HEK293 (cell line): ENCODE measurements around the gene CTNNA2.

Experiments used
- OVOL3 ChIP-seq: fragments of 450-650 bp; formaldehyde crosslinking; IDR thresholded peaks from 2 replicates; pipeline ENCODE4 v1.5.1; 2016; ENCODE audit warnings: missing biosample characterization, missing genetic modification characterization
- TCF7L2 ChIP-seq: IDR thresholded peaks from 2 replicates; pipeline ENCODE4 v1.6.1; 2011; ENCODE audit warnings: low read depth, mild to moderate bottlenecking, inconsistent platforms, low read length, moderate library complexity, borderline replicate concordance
- ZNF121 ChIP-seq: fragments of 450-650 bp; formaldehyde crosslinking; IDR thresholded peaks from 2 replicates; pipeline ENCODE4 v1.5.1; 2016; ENCODE audit warnings: missing biosample characterization, missing genetic modification characterization
- TF ChIP-seq, protein P1 (sequence below): fragments of 450-650 bp; formaldehyde crosslinking; IDR thresholded peaks from 2 replicates; pipeline ENCODE4 v1.5.1; 2016; ENCODE audit warnings: missing biosample characterization, missing genetic modification characterization
- TF ChIP-seq, protein P2 (sequence below): fragments of 450-650 bp; formaldehyde crosslinking; IDR thresholded peaks from 2 replicates; pipeline ENCODE4 v1.5.1; 2016; ENCODE audit warnings: missing biosample characterization, missing genetic modification characterization
- TF ChIP-seq, protein P3 (sequence below): fragments of 450-650 bp; formaldehyde crosslinking; optimal IDR thresholded peaks from 2 replicates; pipeline ENCODE3; 2016; ENCODE audit warnings: missing biosample characterization, mild to moderate bottlenecking, missing genetic modification characterization

DNA sequence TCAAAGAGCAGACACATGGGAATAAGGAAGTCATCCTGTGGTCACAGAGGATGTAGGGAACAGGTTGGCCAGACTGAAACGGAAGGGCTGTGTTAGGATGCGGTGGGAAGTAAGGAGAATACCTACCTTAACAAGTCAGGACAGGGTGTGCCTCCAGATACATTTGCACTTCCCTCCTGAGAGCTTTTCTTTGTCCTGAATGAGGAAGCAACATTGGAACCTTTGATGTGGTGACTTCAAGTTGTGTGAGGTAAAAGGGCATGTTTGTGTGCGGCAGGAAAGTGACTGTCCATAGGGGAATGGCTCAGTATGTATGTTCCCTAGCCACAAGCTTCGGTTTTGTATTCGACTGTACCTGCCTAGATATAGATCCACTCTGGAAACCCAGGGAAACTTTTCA lies 816.6 kb downstream of the CTNNA2 start:
- TF ChIP-seq TCF7L2 (no peak), OVOL3 (tag by site-specific recombination) (no peak), ZNF121 (tag by site-specific recombination) (no peak)
- TF ChIP-seq, protein P1, sequence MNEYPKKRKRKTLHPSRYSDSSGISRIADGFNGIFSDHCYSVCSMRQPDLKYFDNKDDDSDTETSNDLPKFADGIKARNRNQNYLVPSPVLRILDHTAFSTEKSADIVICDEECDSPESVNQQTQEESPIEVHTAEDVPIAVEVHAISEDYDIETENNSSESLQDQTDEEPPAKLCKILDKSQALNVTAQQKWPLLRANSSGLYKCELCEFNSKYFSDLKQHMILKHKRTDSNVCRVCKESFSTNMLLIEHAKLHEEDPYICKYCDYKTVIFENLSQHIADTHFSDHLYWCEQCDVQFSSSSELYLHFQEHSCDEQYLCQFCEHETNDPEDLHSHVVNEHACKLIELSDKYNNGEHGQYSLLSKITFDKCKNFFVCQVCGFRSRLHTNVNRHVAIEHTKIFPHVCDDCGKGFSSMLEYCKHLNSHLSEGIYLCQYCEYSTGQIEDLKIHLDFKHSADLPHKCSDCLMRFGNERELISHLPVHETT = no peak
- TF ChIP-seq, protein P2, sequence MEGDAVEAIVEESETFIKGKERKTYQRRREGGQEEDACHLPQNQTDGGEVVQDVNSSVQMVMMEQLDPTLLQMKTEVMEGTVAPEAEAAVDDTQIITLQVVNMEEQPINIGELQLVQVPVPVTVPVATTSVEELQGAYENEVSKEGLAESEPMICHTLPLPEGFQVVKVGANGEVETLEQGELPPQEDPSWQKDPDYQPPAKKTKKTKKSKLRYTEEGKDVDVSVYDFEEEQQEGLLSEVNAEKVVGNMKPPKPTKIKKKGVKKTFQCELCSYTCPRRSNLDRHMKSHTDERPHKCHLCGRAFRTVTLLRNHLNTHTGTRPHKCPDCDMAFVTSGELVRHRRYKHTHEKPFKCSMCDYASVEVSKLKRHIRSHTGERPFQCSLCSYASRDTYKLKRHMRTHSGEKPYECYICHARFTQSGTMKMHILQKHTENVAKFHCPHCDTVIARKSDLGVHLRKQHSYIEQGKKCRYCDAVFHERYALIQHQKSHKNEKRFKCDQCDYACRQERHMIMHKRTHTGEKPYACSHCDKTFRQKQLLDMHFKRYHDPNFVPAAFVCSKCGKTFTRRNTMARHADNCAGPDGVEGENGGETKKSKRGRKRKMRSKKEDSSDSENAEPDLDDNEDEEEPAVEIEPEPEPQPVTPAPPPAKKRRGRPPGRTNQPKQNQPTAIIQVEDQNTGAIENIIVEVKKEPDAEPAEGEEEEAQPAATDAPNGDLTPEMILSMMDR (tag by site-specific recombination) = no peak
- TF ChIP-seq, protein P3, sequence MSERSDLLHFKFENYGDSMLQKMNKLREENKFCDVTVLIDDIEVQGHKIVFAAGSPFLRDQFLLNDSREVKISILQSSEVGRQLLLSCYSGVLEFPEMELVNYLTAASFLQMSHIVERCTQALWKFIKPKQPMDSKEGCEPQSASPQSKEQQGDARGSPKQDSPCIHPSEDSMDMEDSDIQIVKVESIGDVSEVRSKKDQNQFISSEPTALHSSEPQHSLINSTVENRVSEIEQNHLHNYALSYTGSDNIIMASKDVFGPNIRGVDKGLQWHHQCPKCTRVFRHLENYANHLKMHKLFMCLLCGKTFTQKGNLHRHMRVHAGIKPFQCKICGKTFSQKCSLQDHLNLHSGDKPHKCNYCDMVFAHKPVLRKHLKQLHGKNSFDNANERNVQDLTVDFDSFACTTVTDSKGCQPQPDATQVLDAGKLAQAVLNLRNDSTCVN = no peak
